Neural cell (in vitro differentiated cells): ENCODE results near the gene CYB561.

Experiments used
- CTCF ChIP-seq: fragments of 450-650 bp; IDR thresholded peaks from 2 replicates; pipeline ENCODE4 v1.5.1; 2014; ENCODE audit warnings: antibody characterized with exemption, mild to moderate bottlenecking, moderate library complexity; ENCODE audit not compliant: poor library complexity, severe bottlenecking
- EP300 ChIP-seq: fragments of 450-650 bp; conservative IDR thresholded peaks from 2 replicates; pipeline ENCODE4 v1.6.1; 2014; ENCODE audit warnings: antibody characterized with exemption, mild to moderate bottlenecking, moderate library complexity; ENCODE audit not compliant: poor library complexity, severe bottlenecking
- EZH2 ChIP-seq: fragments of 200-600, 300-800 bp; shearing (Covaris generic), sonication (generic); IDR thresholded peaks from 2 replicates; pipeline ENCODE4 v1.6.1; 2014; ENCODE audit warnings: antibody characterized with exemption, low read length, borderline replicate concordance, mild to moderate bottlenecking; ENCODE audit not compliant: insufficient read depth, poor library complexity, severe bottlenecking
- POLR2AphosphoS5 ChIP-seq: IDR thresholded peaks from 2 replicates; pipeline ENCODE4 v1.6.1; 2012
- RAD21 ChIP-seq: fragments of 450-650 bp; conservative IDR thresholded peaks from 2 replicates; pipeline ENCODE4 v1.6.1; 2014; ENCODE audit warnings: antibody characterized with exemption, mild to moderate bottlenecking, moderate library complexity
- SMC3 ChIP-seq: fragments of 450-650 bp; conservative IDR thresholded peaks from 2 replicates; pipeline ENCODE4 v1.6.1; 2014; ENCODE audit warnings: antibody characterized with exemption, mild to moderate bottlenecking, moderate library complexity; ENCODE audit not compliant: poor library complexity
- TAF1 ChIP-seq: IDR thresholded peaks from 2 replicates; pipeline ENCODE4 v1.6.1; 2012; ENCODE audit warnings: low read depth

GRCh38 chr17:63429766-63430165, 16.3 kb downstream of the CYB561 start:
- no peak for TF ChIP-seq CTCF
- no peak for TF ChIP-seq TAF1
- TF ChIP-seq RAD21: no peak
- TF ChIP-seq EZH2: no peak
- TF ChIP-seq SMC3: no peak
- TF ChIP-seq POLR2AphosphoS5: no peak
- TF ChIP-seq EP300: no peak
